ENCODE data around the gene KCNJ3.

KCNJ3 gene

DNA sequence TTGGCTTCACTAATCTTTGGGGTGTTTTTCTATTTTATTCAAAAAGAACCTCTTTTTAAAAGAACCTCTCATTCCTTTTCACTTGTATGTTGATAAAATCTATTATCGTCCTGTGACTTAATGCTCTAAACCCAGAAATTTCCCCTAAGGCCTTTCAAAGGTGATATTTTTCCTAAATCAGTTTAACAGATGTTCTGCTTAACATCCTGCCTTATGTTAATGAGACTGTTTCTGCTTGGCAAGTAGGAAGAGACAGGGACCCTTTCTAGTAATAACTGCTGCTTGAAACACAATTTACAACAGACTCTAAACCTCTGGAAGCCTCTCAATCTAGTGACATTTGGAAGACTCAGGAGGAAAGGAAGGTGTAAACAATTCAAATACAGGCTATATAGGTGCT is 128.8 kb downstream of the KCNJ3 start:
- TF ChIP-seq TAF1 (IDR thresholded peaks at IDR 0.05; ENCODE audit: borderline replicate concordance, insufficient read depth, low read length) = no peak
- no peak for TF ChIP-seq FOXP2 (optimal IDR thresholded peaks at IDR 0.05; ENCODE audit: borderline replicate concordance, extremely low read depth, extremely low read length, insufficient read depth)
- TF ChIP-seq POLR2AphosphoS5 (IDR thresholded peaks at IDR 0.05; ENCODE audit: low read depth, low read length) = no peak
- TF ChIP-seq, protein P1, sequence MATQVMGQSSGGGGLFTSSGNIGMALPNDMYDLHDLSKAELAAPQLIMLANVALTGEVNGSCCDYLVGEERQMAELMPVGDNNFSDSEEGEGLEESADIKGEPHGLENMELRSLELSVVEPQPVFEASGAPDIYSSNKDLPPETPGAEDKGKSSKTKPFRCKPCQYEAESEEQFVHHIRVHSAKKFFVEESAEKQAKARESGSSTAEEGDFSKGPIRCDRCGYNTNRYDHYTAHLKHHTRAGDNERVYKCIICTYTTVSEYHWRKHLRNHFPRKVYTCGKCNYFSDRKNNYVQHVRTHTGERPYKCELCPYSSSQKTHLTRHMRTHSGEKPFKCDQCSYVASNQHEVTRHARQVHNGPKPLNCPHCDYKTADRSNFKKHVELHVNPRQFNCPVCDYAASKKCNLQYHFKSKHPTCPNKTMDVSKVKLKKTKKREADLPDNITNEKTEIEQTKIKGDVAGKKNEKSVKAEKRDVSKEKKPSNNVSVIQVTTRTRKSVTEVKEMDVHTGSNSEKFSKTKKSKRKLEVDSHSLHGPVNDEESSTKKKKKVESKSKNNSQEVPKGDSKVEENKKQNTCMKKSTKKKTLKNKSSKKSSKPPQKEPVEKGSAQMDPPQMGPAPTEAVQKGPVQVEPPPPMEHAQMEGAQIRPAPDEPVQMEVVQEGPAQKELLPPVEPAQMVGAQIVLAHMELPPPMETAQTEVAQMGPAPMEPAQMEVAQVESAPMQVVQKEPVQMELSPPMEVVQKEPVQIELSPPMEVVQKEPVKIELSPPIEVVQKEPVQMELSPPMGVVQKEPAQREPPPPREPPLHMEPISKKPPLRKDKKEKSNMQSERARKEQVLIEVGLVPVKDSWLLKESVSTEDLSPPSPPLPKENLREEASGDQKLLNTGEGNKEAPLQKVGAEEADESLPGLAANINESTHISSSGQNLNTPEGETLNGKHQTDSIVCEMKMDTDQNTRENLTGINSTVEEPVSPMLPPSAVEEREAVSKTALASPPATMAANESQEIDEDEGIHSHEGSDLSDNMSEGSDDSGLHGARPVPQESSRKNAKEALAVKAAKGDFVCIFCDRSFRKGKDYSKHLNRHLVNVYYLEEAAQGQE (IDR thresholded peaks at IDR 0.05; ENCODE audit: insufficient read depth in 1 of 2, low read depth in 2 of 2, low read length in 2 of 2) = no peak
- no peak for TF ChIP-seq SIN3A (IDR thresholded peaks at IDR 0.05; ENCODE audit: borderline replicate concordance, insufficient read depth, low read length)

DNA sequence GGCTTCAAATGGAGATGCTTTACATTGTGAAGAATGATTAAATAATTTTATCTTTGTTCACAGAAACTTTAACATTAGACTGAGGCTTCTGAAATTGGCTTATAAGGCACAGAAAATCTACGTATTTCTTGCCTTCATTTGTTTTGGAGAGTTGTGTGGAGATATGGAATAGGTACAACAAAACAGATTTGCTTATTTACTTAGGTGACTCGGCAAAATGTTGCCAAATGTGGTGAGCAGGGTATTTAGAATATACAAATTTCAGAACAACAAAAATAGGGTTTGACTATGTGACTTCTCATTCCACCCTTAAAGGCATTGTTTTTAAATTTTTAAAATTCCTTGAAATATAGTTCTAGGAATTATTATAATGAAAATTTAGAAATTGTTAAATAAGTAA is 134.2 kb downstream of the KCNJ3 start:
- TF ChIP-seq, protein P1 (IDR thresholded peaks at IDR 0.05; ENCODE audit: insufficient read depth in 1 of 2, low read depth in 2 of 2, low read length in 2 of 2) = no peak
- TF ChIP-seq FOXP2 (optimal IDR thresholded peaks at IDR 0.05; ENCODE audit: borderline replicate concordance, extremely low read depth, extremely low read length, insufficient read depth) (no peak), TAF1 (IDR thresholded peaks at IDR 0.05; ENCODE audit: borderline replicate concordance, insufficient read depth, low read length) (no peak), SIN3A (IDR thresholded peaks at IDR 0.05; ENCODE audit: borderline replicate concordance, insufficient read depth, low read length) (no peak)

DNA sequence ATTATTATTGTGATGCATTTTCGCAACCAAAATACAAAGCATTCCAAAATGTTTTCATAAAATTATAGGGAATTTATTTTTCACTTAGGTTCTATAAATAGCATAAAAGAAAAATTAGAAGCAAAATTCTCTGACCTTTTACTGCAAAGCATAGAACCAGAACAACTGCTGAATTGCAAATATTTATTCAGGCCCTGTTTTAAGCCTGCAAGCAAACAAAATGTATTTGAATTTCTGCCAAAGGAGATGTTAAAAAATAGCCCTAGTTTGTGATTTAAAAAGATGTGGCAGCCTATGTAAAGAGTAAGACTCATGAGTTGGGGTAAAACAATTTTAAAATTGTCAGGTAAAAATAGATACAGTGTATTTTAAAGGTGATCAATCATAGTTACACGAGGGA is 138.1 kb downstream of the KCNJ3 start:
- TF ChIP-seq SIN3A (IDR thresholded peaks at IDR 0.05; ENCODE audit: borderline replicate concordance, insufficient read depth, low read length) (no peak), TAF1 (IDR thresholded peaks at IDR 0.05; ENCODE audit: borderline replicate concordance, insufficient read depth, low read length) (no peak), POLR2AphosphoS5 (IDR thresholded peaks at IDR 0.05; ENCODE audit: low read depth, low read length) (no peak), FOXP2 (optimal IDR thresholded peaks at IDR 0.05; ENCODE audit: borderline replicate concordance, extremely low read depth, extremely low read length, insufficient read depth) (no peak)
- TF ChIP-seq, protein P1 (IDR thresholded peaks at IDR 0.05; ENCODE audit: insufficient read depth in 1 of 2, low read depth in 2 of 2, low read length in 2 of 2) = no peak

DNA sequence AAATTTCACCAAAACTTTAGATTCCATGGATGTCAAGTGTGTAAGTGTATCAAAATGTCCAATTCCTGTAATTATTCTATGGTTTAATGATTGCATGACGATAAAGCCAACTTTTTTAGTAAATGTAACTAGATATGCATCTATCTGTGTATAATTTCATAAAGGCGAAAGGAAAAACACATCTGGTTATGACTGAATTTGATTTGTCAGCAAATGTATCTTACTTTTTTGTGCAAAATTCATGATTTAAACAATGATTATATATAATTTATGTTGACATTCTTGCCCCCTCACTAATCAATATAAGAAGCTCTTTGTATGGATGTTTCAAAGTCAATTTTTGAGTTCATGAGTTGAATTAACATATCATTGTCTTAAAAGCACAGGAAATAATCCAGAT is 138.5 kb downstream of the KCNJ3 start:
- no peak for TF ChIP-seq TAF1 (IDR thresholded peaks at IDR 0.05; ENCODE audit: borderline replicate concordance, insufficient read depth, low read length)
- TF ChIP-seq, protein P1 (IDR thresholded peaks at IDR 0.05; ENCODE audit: insufficient read depth in 1 of 2, low read depth in 2 of 2, low read length in 2 of 2) = no peak
- TF ChIP-seq FOXP2 (optimal IDR thresholded peaks at IDR 0.05; ENCODE audit: borderline replicate concordance, extremely low read depth, extremely low read length, insufficient read depth) = no peak
- no peak for TF ChIP-seq SIN3A (IDR thresholded peaks at IDR 0.05; ENCODE audit: borderline replicate concordance, insufficient read depth, low read length)
- TF ChIP-seq POLR2AphosphoS5 (IDR thresholded peaks at IDR 0.05; ENCODE audit: low read depth, low read length) = no peak

DNA sequence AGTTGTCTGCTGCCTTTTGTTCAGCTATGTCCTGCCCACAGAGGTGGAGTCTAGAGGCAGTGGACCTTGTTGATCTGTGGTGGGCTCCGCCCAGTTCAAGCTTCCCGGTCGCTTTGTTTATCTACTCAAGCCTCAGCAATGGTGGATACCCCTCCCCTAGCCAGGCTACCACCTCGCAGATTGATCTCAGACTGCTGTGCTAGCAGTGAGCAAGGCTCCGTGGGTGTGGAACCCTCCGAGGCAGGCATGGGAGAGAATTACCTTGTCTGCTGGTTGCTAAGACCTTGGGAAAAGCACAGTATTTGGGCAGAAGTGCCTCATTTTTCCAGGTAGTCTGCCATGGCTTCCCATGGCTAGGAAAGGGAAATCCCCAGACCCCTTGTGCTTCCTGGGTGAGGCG is 146.0 kb downstream of the KCNJ3 start:
- TF ChIP-seq, protein P1 (IDR thresholded peaks at IDR 0.05; ENCODE audit: insufficient read depth in 1 of 2, low read depth in 2 of 2, low read length in 2 of 2) = no peak
- no peak for TF ChIP-seq POLR2AphosphoS5 (IDR thresholded peaks at IDR 0.05; ENCODE audit: low read depth, low read length)
- TF ChIP-seq SIN3A (IDR thresholded peaks at IDR 0.05; ENCODE audit: borderline replicate concordance, insufficient read depth, low read length) = no peak
- TF ChIP-seq FOXP2 (optimal IDR thresholded peaks at IDR 0.05; ENCODE audit: borderline replicate concordance, extremely low read depth, extremely low read length, insufficient read depth) = no peak
- no peak for TF ChIP-seq TAF1 (IDR thresholded peaks at IDR 0.05; ENCODE audit: borderline replicate concordance, insufficient read depth, low read length)
